ENCODE data around the gene C1orf35. TPM values are rescaled to one million over a fixed set of nuclear protein-coding genes. Genes with fewer than 3 reads are reported as not detected.

C1orf35 gene
- total and polyA plus RNA-seq, 2 of the 8 experiments (the other 6 are each of a cell fraction or from before 2014, with no cell fraction given) = 18.6 to 19.9 TPM

- TF ChIP-seq CHD7 (IDR thresholded peaks at IDR 0.05; ENCODE audit: insufficient replicate concordance, low read length) = no peak
- peak; percentile 59 for TF ChIP-seq BRCA1 (IDR thresholded peaks at IDR 0.05; ENCODE audit: low read depth, low read length)
- peak in 1 of 2 experiments; percentile 86; a peak in 2 of 3 replicates for TF ChIP-seq POLR2A (IDR thresholded peaks at IDR 0.05; ENCODE audit: control extremely low read depth in 1 of 2, low read depth in 2 of 2, low read length in 2 of 2)
- TF ChIP-seq RXRA (IDR thresholded peaks at IDR 0.05; ENCODE audit: insufficient read depth, low read depth, low read length) = no peak
- TF ChIP-seq POLR2AphosphoS5 (IDR thresholded peaks at IDR 0.05; ENCODE audit: low read depth, low read length) = peak; percentile 98
- TF ChIP-seq, protein P1, sequence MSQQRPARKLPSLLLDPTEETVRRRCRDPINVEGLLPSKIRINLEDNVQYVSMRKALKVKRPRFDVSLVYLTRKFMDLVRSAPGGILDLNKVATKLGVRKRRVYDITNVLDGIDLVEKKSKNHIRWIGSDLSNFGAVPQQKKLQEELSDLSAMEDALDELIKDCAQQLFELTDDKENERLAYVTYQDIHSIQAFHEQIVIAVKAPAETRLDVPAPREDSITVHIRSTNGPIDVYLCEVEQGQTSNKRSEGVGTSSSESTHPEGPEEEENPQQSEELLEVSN (IDR thresholded peaks at IDR 0.05) = peak; percentile 66
- TF ChIP-seq TAF7 (optimal IDR thresholded peaks at IDR 0.05; ENCODE audit: borderline replicate concordance, low read depth, low read length) = peak; percentile 65
- peak; percentile 49 to 84; a peak in 2 of 4 replicates for TF ChIP-seq SIN3A (conservative IDR thresholded peaks at IDR 0.05 in 1 of 2, IDR thresholded peaks at IDR 0.05 in 1 of 2; ENCODE audit: low read depth in 1 of 2, low read length in 2 of 2)
- TF ChIP-seq SP4 (IDR thresholded peaks at IDR 0.05; ENCODE audit: low read length) = peak; percentile 93
These were observed 6.2 kb upstream of the C1orf35 start, which contains the start of gene MRPL55 (continued) for GRCh38 chr1:228109073-228109961.
